ENCODE data around the gene BMP2K. TPM values are rescaled to one million over a fixed set of nuclear protein-coding genes. Genes with fewer than 3 reads are reported as not detected.

Gene BMP2K
- total RNA-seq, 2 donors from 2014 or later = 7.9 to 11.0 TPM

GRCh38 chr4:78953769-78954666, 177.9 kb downstream of the BMP2K start:
- H3K4me3 Mint-ChIP-seq = no peak overlapping the region
- ATAC-seq = peak in 1 of 2 donors; percentile 28
- no peak overlapping the region for H3K27ac Mint-ChIP-seq
- H3K27me3 Mint-ChIP-seq = peaks cover 14 to 41% of the 10 kb centered on the region in 2 donors
- H3K36me3 Mint-ChIP-seq = no peaks in the 10 kb centered on the region
- H3K9me3 Mint-ChIP-seq = no peaks in the 10 kb centered on the region
- DNase-seq (ENCODE audit: low spot score) = no peak
- no peaks in the 10 kb centered on the region for H3K4me1 Mint-ChIP-seq (ENCODE audit: low read depth in 2 of 2)

GRCh38 chr4:78956975-78957374, 180.8 kb downstream of the BMP2K start:
- H3K4me3 Mint-ChIP-seq = no peak overlapping the region
- H3K36me3 Mint-ChIP-seq = no peaks in the 10 kb centered on the region
- DNase-seq (ENCODE audit: low spot score) (no peak), ATAC-seq (no peak)
- no peaks in the 10 kb centered on the region for H3K4me1 Mint-ChIP-seq (ENCODE audit: low read depth in 2 of 2)
- H3K9me3 Mint-ChIP-seq = no peaks in the 10 kb centered on the region
- no peak overlapping the region for H3K27ac Mint-ChIP-seq
- peaks cover 17 to 34% of the 10 kb centered on the region in 2 donors for H3K27me3 Mint-ChIP-seq

GRCh38 chr4:78960926-78961325, 184.8 kb downstream of the BMP2K start:
- ATAC-seq (no peak), DNase-seq (ENCODE audit: low spot score) (no peak)
- Mint-ChIP-seq H3K27ac (no peak overlapping the region), H3K9me3 (no peaks in the 10 kb centered on the region), H3K4me1 (ENCODE audit: low read depth in 2 of 2) (no peaks in the 10 kb centered on the region), H3K4me3 (no peak overlapping the region), H3K36me3 (no peaks in the 10 kb centered on the region), H3K27me3 (peaks cover 15 to 17% of the 10 kb centered on the region in 2 donors)

Other genes with a start within 250 kb of the BMP2K start
- gene ANXA3, start 224.6 kb upstream of the BMP2K start, total RNA-seq = 1 to 10 TPM; 4.6 to 8.8 TPM
- gene PAQR3, start 163.1 kb downstream of the BMP2K start, total RNA-seq = 10 to 100 TPM; 12.2 to 14.6 TPM

Measured in natural killer cell treated with Interleukin-12 subunit alpha and Interleukin-12 subunit beta and Interleukin-15 and Interleukin-18, amount 100 ng/mL, for 72 hours (primary cell).